Raji (cell line): ENCODE results near the gene YKT6.

Source experiments
- POLR2A ChIP-seq: IDR thresholded peaks from 2 replicates; pipeline ENCODE4 v1.6.1; 2011; ENCODE audit warnings: low read depth, low read length, control low read depth; ENCODE audit not compliant: insufficient read depth

Gene YKT6

DNA sequence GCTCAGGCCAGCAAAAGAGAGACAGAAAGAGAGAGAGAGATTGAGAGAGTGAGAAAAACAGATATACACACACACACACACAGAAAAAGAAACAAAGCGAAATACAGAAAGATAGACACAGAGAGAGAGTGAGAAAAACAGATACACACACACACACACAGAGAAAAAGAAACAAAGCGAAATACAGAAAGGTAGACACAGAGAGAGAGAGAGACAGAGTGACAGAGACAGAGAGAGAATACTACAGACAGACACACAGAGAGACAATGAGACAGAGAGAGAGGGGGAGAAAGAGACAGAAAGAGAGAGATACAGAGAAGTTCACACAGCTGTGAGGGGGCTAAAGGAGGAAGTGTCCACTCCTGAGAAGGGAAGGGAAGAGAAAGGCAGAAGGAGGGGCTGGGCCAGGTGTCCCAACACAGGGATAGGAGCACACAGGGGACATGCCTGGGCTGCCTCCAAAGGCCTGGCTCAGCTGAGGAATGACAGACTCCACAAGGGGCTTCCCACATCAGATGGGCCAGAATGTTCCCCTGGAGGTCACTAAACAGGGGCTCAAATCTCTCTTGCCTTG, 15.8 kb upstream of the YKT6 start:
- TF ChIP-seq POLR2A, result no peak

DNA sequence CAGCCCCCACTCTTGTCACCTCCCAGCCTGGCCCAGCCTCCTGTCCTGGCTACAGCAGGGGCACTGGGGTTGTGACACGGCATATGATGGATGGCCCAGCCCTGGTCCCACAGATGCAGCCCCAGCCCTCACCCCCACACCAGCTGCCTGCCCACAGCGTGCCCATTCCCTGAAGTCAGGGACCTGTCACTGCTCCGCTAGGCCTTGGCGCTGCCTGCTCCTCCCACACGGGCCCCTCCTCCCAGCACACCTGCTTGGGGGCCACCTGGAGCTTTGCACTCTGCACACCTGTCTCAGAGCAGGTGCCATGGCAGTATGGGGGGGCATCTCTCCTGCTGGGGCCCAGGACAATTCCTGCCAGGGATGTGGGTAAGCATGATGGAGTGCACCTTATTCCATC, 15.0 kb upstream of the YKT6 start:
- no peak for TF ChIP-seq POLR2A

DNA sequence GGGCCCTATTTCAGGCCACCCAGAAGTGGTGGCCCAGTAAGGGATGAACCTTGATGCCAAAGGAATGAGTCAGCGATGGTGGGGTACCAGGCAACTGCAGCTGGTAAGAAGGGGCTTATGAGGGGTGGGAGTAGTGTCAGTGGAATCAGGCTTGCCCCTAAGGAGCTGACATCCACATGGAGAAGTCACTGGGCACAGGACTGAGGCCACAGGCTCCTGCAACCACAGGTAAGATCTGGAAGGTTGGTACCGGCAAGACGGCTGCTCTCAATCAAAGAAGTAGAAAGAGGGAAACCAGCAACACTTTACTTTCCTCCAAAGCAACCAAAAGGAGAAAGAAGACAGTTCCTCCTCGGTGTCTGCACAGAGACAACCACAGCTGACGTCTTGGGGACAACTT, 14.0 kb upstream of the YKT6 start:
- TF ChIP-seq POLR2A, result no peak

DNA sequence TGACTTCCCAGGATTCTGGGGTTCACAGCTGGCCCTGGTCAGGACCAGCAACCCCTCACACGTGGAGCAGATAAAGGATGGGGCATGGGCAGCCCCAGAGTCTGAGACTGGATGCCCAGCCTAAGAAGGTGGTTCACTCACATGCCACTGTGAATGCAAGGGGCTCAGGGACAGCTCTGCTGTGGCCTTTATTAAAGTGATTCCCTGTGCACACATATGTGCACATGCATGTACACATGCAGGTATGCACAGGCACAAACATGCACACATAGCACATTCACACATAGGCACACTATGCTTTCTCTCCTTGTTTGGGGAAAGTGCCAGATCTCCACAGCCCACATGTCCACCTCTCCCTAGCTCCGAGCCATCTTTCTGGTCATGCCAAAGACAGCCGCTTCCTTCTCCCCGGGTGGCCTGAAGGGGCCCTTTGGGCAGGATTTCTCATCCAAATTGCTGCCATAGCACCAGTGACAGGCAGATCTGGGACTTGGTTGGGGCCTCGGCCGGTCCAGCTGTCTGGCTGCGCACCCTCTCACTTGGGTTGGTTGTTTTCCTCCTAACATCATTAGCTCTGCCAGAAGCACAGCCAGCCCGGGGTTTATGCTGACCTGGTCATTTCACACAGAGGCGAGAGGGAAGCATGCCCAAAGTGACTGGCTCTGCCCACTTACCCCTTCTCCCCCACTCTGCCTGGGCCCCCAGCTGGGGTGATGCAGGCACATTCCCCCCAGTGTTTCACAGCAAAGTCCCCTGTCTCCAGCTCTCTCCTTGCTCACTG, 13.0 kb upstream of the YKT6 start:
- no peak for TF ChIP-seq POLR2A

DNA sequence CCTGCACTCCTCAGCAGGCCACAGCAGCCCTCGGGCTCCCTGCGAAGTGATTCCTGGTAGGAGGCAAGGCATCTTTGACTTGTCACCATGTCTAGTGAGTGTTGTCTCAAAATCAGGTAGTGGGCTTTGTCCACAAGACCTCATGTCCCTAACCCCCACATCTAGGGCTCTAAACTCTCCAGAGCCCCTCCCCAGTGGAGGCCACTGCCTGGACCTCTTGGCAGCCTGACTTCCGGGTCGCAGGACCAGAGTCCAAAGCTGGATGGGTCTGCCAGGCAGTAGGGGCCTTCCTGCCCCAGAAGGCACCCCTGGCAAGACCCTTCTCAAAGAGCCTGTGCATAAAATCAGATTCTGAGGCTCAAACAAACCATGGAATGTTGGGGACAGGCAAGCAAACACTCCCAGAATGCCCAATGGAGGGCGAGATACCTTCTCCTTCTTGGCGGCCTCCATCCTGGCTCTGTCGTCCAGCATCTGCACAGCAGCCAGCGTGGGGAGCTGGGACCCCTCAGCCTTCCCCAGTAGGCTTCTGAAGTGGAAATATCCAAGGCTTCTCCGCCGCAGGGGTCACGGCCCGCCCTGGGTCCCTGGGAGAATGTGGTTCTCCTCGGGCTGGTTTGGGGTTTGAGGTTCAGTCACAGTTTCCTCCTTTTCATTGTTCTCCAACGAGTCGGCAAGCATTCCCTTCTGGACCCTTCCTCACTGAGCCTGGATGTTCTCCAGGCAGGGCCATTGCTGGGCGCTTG, 12.1 kb upstream of the YKT6 start:
- no peak for TF ChIP-seq POLR2A

DNA sequence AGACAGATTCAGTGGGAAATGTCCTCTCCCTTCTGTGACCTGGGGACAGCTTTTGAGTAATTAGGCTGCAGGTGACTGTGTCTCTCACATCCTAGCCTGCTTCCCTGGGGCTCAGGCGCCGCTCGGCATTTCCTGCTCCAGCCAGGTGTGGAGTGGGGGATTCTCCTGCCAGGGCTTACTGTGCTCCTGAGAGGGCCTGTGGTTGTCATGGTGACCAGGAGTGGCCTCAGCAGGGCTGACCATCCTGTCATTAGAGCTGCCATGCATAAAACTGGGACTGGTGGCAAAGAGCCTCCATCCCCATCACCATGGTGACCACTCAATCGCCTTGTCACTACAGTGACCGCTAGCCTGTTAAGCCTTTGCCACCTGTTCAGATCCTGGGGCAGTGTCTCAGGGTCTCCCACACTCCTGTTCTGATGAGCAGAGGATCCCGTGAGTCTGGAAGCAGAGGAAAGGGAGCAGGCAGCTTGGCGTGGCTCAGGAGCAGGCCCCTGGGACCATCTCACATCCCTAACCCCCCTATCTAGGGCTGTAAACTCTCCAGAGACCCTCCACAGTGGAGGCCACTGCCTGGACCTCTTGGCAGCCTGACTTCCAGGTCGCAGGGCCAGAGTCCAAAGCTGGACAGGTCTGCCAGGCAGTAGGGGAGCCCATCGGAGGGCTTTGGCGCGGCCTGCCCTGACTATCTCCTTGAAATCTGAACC, 11.3 kb upstream of the YKT6 start, which contains the start of gene GCK:
Gene GCK, minus strand, starts transcription at position 154 of the 707 bp plus-strand sequence. CDS start 486 bp downstream, outside the sequence.
- no peak for TF ChIP-seq POLR2A

DNA sequence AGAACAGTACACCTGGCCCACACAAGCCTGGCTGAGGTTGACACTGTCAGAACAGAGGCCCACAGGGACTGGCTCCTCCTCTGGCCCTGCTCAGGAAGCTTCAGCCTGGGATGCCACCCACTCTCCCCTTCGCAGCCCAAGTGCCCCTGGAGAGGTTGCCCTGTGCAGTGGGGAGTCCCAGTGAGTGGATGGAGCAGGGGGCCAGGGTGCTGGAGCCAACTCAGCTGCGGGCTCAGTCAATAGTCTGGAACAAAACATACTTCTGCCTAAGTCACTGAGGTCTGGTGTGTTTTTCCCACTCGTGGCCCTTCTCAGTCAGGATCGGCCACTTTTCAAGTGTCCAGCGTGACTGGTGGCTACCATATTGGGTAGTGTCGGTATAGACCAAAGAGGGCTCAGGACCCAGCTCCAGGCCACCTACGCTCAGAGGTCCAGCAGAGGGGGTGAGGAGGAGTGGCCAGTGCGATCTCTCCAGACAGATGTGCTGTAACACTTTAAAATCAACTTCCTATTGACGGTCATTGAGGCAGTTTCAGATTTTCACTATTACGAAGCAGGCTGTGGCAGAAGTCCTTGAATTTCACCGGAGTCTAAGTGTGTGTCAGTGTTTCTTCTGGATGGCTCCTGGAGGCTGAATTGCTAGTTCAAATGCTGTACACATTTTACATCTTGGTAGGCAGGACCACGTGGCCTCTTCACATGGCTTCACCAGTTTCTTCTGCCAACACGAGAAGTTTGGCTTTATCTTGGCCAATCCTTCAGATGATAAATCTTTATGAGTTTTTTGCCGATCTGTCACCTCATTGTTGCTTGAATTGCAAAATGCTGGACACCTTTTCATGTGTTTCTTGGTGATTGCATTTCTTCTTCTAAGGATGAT, 10.5 kb upstream of the YKT6 start:
- TF ChIP-seq POLR2A, result no peak

DNA sequence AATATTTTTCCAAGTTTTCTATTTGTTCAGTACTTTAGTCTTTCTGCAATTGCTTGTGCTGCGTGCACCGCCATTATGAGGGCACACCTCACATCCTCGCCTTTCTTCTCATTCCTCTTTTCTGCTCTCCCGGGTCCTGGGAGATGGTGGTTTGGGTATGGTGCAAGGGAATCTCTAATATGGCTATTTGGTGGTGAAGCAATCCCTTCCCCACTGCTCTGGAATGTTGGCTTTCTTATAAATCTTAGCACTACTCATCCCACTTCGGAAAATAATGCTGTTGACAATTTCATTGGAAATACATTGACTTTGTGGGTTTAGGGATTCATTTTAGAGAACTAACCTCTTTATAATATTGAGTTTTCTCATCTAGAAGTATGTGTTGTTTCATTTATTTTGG, 9.6 kb upstream of the YKT6 start:
- TF ChIP-seq POLR2A, result no peak

DNA sequence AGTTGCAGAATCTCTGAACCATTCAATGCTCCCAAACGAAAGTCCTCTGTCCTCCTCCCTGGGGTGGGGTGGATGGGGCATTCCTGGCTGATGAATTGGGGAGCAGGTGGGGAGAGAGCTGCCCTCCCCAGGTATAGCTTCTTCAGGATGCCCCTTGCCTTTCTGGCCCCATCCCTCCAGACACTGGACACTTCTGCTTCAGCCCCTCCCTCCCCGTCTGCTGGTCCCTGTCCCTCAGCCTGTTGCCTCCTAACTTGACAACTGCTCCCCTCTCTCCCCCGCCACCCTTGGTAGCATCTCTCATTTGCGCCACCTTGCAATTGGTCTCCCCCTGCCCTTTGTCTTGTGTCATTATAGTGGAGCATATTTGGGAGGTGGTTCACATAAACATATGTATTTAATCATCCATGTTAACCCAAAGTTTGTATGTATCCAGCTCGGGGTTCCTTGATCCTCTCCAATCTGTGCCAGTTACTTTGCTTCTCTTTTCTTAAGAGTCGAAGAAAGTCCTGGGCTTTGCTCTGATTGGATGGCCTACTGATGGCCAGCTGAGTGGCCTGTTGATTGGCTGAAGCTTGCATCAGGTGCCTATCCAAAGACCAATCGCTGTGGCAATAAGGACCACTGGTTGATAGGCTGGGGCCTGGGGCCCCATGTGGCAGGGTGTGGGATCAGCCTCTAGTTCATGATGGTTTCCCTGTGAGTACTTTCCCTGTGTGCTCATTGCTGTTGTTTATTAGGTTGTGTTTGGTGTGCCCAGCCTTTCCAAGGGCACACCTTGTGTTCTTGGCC, 7.6 kb upstream of the YKT6 start:
- no peak for TF ChIP-seq POLR2A

DNA sequence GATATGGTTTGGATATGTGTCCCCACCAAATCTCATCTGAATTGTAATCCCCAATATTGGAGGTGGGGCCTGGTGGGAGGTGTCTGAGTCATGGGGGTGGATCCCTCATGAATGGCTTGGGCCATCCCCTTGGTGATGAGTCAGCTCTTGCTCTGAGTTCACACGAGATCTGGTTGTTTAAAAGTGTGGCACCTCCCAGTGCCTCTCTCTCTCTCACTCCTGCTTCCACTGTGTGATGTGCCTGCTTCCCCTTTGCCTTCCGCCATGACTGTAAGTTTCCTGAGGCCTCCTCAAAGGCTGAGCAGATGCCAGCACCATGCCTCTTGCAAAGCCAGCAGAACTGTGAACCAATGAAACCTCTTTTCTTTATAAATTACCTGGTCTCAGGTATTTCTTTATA, 6.7 kb upstream of the YKT6 start:
- TF ChIP-seq POLR2A, result no peak

DNA sequence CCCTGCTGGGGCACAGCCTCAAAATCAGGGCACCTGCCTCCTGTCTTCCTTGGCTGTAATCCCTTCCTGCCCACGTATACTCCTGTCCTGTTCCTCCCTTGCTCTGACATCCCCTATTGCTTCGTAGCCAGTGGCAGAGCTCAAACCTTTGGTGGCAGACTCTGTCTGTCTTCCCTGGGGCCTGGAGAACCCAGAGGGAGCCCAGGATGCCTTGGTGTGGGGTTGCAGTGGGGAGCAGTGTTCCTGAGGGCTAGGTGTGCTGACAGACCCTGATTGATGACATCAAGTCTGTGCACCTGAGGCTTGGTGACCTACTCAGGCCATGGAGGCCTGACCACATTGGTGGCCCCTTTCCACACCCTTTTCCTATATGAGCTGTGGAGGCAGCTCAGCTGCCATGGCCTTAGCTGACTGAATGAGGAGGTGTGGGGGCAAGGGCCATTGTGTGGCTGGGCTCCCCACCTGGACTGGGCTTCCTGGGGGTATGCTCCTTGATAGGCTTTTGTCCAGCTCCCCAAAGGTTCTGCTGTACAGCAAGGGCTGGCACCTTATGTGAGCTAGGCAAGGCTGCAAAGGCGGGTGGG, 6.1 kb upstream of the YKT6 start:
- TF ChIP-seq POLR2A, result no peak

DNA sequence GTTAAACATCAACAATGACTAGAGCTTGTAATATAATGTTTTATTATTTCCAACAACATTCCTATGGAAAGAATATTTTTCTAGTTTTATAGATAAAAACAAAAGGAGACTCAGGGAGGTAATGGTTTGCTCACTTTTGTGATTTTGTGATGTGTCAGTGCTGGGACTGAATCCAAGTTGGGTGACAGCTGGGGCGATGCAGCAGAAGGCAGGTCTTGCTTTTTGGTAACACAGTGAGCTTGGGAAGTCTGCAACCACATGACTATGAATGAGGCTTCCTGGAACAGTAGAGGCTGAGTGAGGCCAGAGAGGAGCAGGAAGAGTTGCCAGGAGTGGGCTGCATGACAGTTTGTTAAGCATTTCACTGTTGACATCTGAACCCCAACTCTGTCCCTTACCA, 4.9 kb upstream of the YKT6 start:
- TF ChIP-seq POLR2A, result no peak

DNA sequence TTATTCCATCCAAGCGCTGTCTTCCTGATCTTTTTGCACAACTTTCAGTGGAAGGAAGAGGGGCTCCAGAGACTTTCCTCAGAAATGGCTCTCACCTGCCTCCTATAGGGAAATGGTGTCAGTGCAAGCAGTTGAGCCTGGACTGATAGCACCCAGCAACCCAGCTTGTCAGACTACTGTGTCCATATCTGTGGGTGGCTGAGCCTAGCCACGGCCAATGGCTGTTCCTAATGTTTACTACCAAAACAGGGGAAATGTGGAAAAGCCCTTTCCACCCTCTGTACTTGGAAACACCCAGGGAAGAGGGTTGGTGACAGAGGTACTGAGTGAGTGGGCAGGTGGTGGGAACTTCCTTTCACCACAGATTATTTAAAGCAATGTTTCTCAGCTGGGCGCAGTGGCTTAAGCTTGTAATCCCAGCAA, 4.3 kb upstream of the YKT6 start:
- 0 out of 2 replicates have a peak, but pooled peaks have one; percentile 9 for TF ChIP-seq POLR2A
